HCT116 (cell line): ENCODE results near the gene ZNF213. TPM values are rescaled to one million over a fixed set of nuclear protein-coding genes. Genes with fewer than 3 reads are reported as not detected.

Experiments used
- ATAC-seq: fragments of 200-7000 bp; cut with Tn5 transposase; 2 replicates; pipeline ENCODE4 v1.9.1; 2020; ENCODE audit warnings: mild to moderate bottlenecking, moderate library complexity
- BruUV-seq: library from RNA; stranded (reverse); fragments of 400-500 nt; replicated peaks from 2 replicates; lab custom pipeline; 2021; lab: Mats Ljungman, UMichigan
- CTCF ChIA-PET: fragments of 300-600 bp; sonication (Branson Sonifier 250); formaldehyde crosslinking; loops from one replicate; lab custom pipeline; 2021; ENCODE audit warnings: antibody characterized with exemption; lab: Charles Lee
- POLR2A ChIA-PET: fragments of 300-600, 350-600 bp; sonication (Branson Sonifier 250); formaldehyde crosslinking; loops from one replicate; lab custom pipeline; 2021; ENCODE audit warnings: antibody characterized with exemption; lab: Charles Lee
- RAD21 ChIA-PET, 2 experiments: fragments of 300-600 bp; sonication (Branson Sonifier 250); formaldehyde crosslinking; loops; one replicate each; lab custom pipeline; 2023; ENCODE audit warnings: low total read pairs in 2 of 2; ENCODE audit not compliant: uncharacterized antibody in 2 of 2, unreplicated experiment in 2 of 2, low non-redundant PET in 1 of 2; lab: Charles Lee
- DNase-seq: peaks from one replicate; pipeline ENCODE4 v3.0.0-alpha.2; 2010; ENCODE audit warnings: low read depth, low spot score
- H2AFZ ChIP-seq: fragments of 200-600 bp; shearing (Covaris generic), sonication (generic); 2 replicates; pipeline ENCODE4 v1.6.1; 2017; ENCODE audit warnings: low read depth, mixed run types, mixed read lengths, antibody characterized with exemption, low read length; ENCODE audit not compliant: poor library complexity, severe bottlenecking
- H3K27ac ChIP-seq: 2 replicates; pipeline ENCODE4 v1.5.1; 2012; ENCODE audit warnings: low read depth, low read length
- H3K27me3 ChIP-seq: fragments of 200-600 bp; sonication (generic); 2 replicates; pipeline ENCODE4 v1.6.1; 2016; ENCODE audit warnings: mixed run types, low read length, mixed read lengths; ENCODE audit not compliant: insufficient read depth
- H3K36me3 ChIP-seq, 2 experiments: fragments of 200-500 bp in 1 of 2; fragments of 200-600 bp in 1 of 2; sonication (Bioruptor generic) in 1 of 2; sonication (generic) in 1 of 2; 2 replicates each; pipeline versions ENCODE4 v1.5.1 to v1.6.1; 2014 to 2016; ENCODE audit warnings: low read length in 2 of 2, inconsistent platforms in 1 of 2, mixed read lengths in 1 of 2, mixed run types in 1 of 2; ENCODE audit not compliant: insufficient read depth in 2 of 2, control insufficient read depth in 1 of 2
- H3K4me1 ChIP-seq, 2 experiments: fragments of 200-600 bp in 1 of 2; sonication (generic) in 1 of 2; 2 replicates each; pipeline versions ENCODE4 v1.5.1 to v1.6.1; 2012 to 2017; ENCODE audit warnings: low read length in 2 of 2, inconsistent platforms in 1 of 2, mild to moderate bottlenecking in 1 of 2, mixed read lengths in 1 of 2, mixed run types in 1 of 2, moderate library complexity in 1 of 2; ENCODE audit not compliant: insufficient read depth in 2 of 2, control insufficient read depth in 1 of 2
- H3K4me2 ChIP-seq: fragments of 200-600 bp; sonication (generic); 2 replicates; pipeline ENCODE4 v1.6.1; 2017; ENCODE audit warnings: mixed run types, low read length, mixed read lengths
- H3K4me3 ChIP-seq, 2 experiments: fragments of 200-600 bp in 1 of 2; sonication (generic) in 1 of 2; replicated peaks in 1 of 2; 2 replicates each; pipeline ENCODE4 v1.5.1; 2011 to 2016; ENCODE audit warnings: low read length in 2 of 2, control low read depth in 1 of 2, low read depth in 1 of 2, mild to moderate bottlenecking in 1 of 2, mixed read lengths in 1 of 2, mixed run types in 1 of 2
- H3K79me2 ChIP-seq: fragments of 200-600 bp; sonication (generic); 2 replicates; pipeline ENCODE4 v1.6.1; 2017; ENCODE audit warnings: mild to moderate bottlenecking, mixed run types, low read length, moderate library complexity, mixed read lengths; ENCODE audit not compliant: insufficient read depth
- H3K9ac ChIP-seq: fragments of 200-600 bp; sonication (generic); 2 replicates; pipeline ENCODE4 v1.6.1; 2016; ENCODE audit warnings: low read length, mixed read lengths
- H3K9me2 ChIP-seq: fragments of 200-600 bp; sonication (generic), shearing (Covaris generic); 2 replicates; pipeline ENCODE4 v1.6.1; 2017; ENCODE audit warnings: mixed run types, mild to moderate bottlenecking, moderate library complexity; ENCODE audit not compliant: insufficient read depth
- H3K9me3 ChIP-seq, 2 experiments: fragments of 200-500 bp in 1 of 2; fragments of 200-600 bp in 1 of 2; sonication (Bioruptor generic) in 1 of 2; sonication (generic) in 1 of 2; 2 replicates each; pipeline ENCODE4 v1.6.1; 2014 to 2017; ENCODE audit warnings: low read length in 2 of 2, mixed read lengths in 2 of 2, inconsistent platforms in 1 of 2, low read depth in 1 of 2, mild to moderate bottlenecking in 1 of 2, mixed run types in 1 of 2, moderate library complexity in 1 of 2; ENCODE audit not compliant: control insufficient read depth in 1 of 2, insufficient read depth in 1 of 2
- H4K20me1 ChIP-seq: fragments of 200-600 bp; sonication (generic), shearing (Covaris generic); 2 replicates; pipeline ENCODE4 v1.6.1; 2017; ENCODE audit warnings: mixed run types, mild to moderate bottlenecking, moderate library complexity; ENCODE audit not compliant: insufficient read depth
- CBX3 ChIP-seq: IDR thresholded peaks from 2 replicates; pipeline ENCODE4 v1.6.1; 2012; ENCODE audit warnings: low read depth
- CEBPB ChIP-seq: IDR thresholded peaks from 2 replicates; pipeline ENCODE4 v1.6.1; 2012; ENCODE audit warnings: low read depth
- CTCF ChIP-seq, 3 experiments: fragments of 200-600 bp in 1 of 3; sonication (generic) in 1 of 3; IDR thresholded peaks in 2 of 3; conservative IDR thresholded peaks in 1 of 3; 2 replicates each; pipeline ENCODE4 v1.5.1; 2012 to 2017; ENCODE audit warnings: low read depth in 2 of 3, low read length in 2 of 3, antibody characterized with exemption in 1 of 3, borderline replicate concordance in 1 of 3, control low read depth in 1 of 3, mild to moderate bottlenecking in 1 of 3, mixed read lengths in 1 of 3, mixed run types in 1 of 3, moderate library complexity in 1 of 3; ENCODE audit not compliant: insufficient read depth in 1 of 3
- EGR1 ChIP-seq: IDR thresholded peaks from 2 replicates; pipeline ENCODE4 v1.6.1; 2012; ENCODE audit warnings: low read depth
- ELF1 ChIP-seq: IDR thresholded peaks from 2 replicates; pipeline ENCODE4 v1.6.1; 2012; ENCODE audit warnings: low read depth, borderline replicate concordance
- FOSL1 ChIP-seq: IDR thresholded peaks from 2 replicates; pipeline ENCODE4 v1.6.1; 2012; ENCODE audit warnings: low read depth
- POLR2A ChIP-seq: IDR thresholded peaks from 2 replicates; pipeline ENCODE4 v1.7.0; 2011; ENCODE audit warnings: borderline replicate concordance; ENCODE audit not compliant: insufficient read depth, insufficient read length; ENCODE audit errors: extremely low read depth
- POLR2AphosphoS5 ChIP-seq: IDR thresholded peaks from 2 replicates; pipeline ENCODE4 v1.6.1; 2011; ENCODE audit warnings: mild to moderate bottlenecking, low read depth, low read length, moderate library complexity
- RAD21 ChIP-seq: IDR thresholded peaks from 2 replicates; pipeline ENCODE4 v1.6.1; 2012; ENCODE audit warnings: low read depth, mild to moderate bottlenecking
- SIN3A ChIP-seq: IDR thresholded peaks from 2 replicates; pipeline ENCODE4 v1.6.1; 2012; ENCODE audit warnings: low read depth
- SP1 ChIP-seq: IDR thresholded peaks from 2 replicates; pipeline ENCODE4 v1.6.1; 2012; ENCODE audit warnings: low read depth
- SRF ChIP-seq: IDR thresholded peaks from 2 replicates; pipeline ENCODE4 v1.6.1; 2012; ENCODE audit warnings: low read depth
- TCF7L2 ChIP-seq: IDR thresholded peaks from 2 replicates; pipeline ENCODE4 v1.7.0; 2011; ENCODE audit warnings: borderline replicate concordance, inconsistent platforms; ENCODE audit not compliant: insufficient read depth, insufficient read length; ENCODE audit errors: extremely low read depth
- YY1 ChIP-seq: IDR thresholded peaks from 2 replicates; pipeline ENCODE4 v1.6.1; 2011; ENCODE audit warnings: low read length, low read depth, moderate library complexity, mild to moderate bottlenecking; ENCODE audit not compliant: insufficient replicate concordance; ENCODE audit errors: extremely low read depth
- ZFX ChIP-seq: fragments of 450-650 bp; IDR thresholded peaks from 2 replicates; pipeline ENCODE4 v1.6.1; 2017
- intact Hi-C: fragments of 100-400 bp; cut with micrococcal nuclease; formaldehyde crosslinking; loops from 2 replicates; pipeline ENCODE4 v1.10.0; 2022
- total RNA-seq: library from RNA; stranded (reverse); gene quantifications from one replicate; pipeline ENCODE4 v1.2.1, GENCODE V29; 2021; ENCODE audit not compliant: unreplicated experiment
- TF ChIP-seq, protein P1 (sequence below): IDR thresholded peaks from 2 replicates; pipeline ENCODE4 v1.6.1; 2012
- TF ChIP-seq, protein P2 (sequence below): IDR thresholded peaks from 2 replicates; pipeline ENCODE4 v1.6.1; 2012

ZNF213 gene
- total RNA-seq, 1 experiment from 2014 or later, result 11.0 TPM

- RAD21 ChIA-PET, result no interaction called here
- TF ChIP-seq CEBPB (no peak), SIN3A (no peak), CTCF (IDR thresholded peaks at IDR 0.05 in 2 of 3, conservative IDR thresholded peaks at IDR 0.05 in 1 of 3; ENCODE audit: borderline replicate concordance in 1 of 3, insufficient read depth in 1 of 3, low read depth in 2 of 3, low read length in 2 of 3) (no peak), SP1 (no peak), ZFX (no peak), CBX3 (no peak), POLR2AphosphoS5 (no peak), EGR1 (no peak), RAD21 (no peak), YY1 (no peak), FOSL1 (no peak), POLR2A (no peak), ELF1 (no peak), TCF7L2 (no peak), SRF (no peak)
- TF ChIP-seq, protein P1, sequence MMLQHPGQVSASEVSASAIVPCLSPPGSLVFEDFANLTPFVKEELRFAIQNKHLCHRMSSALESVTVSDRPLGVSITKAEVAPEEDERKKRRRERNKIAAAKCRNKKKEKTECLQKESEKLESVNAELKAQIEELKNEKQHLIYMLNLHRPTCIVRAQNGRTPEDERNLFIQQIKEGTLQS, result no peak
- TF ChIP-seq, protein P2, sequence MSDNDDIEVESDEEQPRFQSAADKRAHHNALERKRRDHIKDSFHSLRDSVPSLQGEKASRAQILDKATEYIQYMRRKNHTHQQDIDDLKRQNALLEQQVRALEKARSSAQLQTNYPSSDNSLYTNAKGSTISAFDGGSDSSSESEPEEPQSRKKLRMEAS, result no peak
- H4K20me1 ChIP-seq, result no peaks in the 10 kb centered on the region
- CTCF ChIA-PET, result interaction anchor here (1.6 to 3.0 kb wide), 2 partner anchors 11 to 31 kb away, joined by 3 to 8 read pairs; no protein-coding TSS in a partner anchor
- POLR2A ChIA-PET, result interaction anchor here (1.0 kb wide), 1 partner anchor 79 kb away, joined by 3 read pairs; the partner anchor contains the start of gene TNFRSF12A
- H3K36me3 ChIP-seq, result no peaks in the 10 kb centered on the region
- intact Hi-C loops, result no loop called here
- H3K9me2 ChIP-seq, result no peaks in the 10 kb centered on the region
- no peak within 1 kb of the TSS for H3K9ac ChIP-seq
- no peaks in the 10 kb centered on the region for H3K9me3 ChIP-seq
- DNase-seq (no peak), ATAC-seq (no peak)
- no peak within 1 kb of the TSS for H2AFZ ChIP-seq
- peak within 1 kb of the TSS; percentile 46; the same call in 1 of the 2 replicates for H3K27ac ChIP-seq
- H3K4me3 ChIP-seq, result 0 out of 4 replicates have a peak within 1 kb of the TSS, but pooled peaks of 1 of the 2 experiments have one; percentile 29
- H3K4me1 ChIP-seq, result peaks cover 16 to 28% of the 10 kb centered on the region in 2 experiments
- no peaks in the 10 kb centered on the region for H3K79me2 ChIP-seq
- peak within 1 kb of the TSS; percentile 67 for H3K4me2 ChIP-seq
- no TSS peak for BruUV-seq
- H3K27me3 ChIP-seq, result no peaks in the 10 kb centered on the region
These were observed 36.1 kb upstream of the ZNF213 start, which contains the start of gene ZSCAN10 for GRCh38 chr16:3098459-3099394. TSS of gene ZSCAN10 (minus strand) at chr16:3099294. CDS start at chr16:3092937, 6,357 bp downstream.
